Smooth muscle cell (in vitro differentiated cells): ENCODE measurements around the gene YTHDF2. TPM values are rescaled to one million over a fixed set of nuclear protein-coding genes. Genes with fewer than 3 reads are reported as not detected.

Experiments
- DNase-seq: peaks from one replicate; lab custom pipeline; 2025; ENCODE audit not compliant: unreplicated experiment; lab: John Stamatoyannopoulos, UW
- H2AFZ ChIP-seq: fragments of 200-600 bp; sonication (generic); 2 replicates; pipeline ENCODE4 v1.6.0; 2016; ENCODE audit warnings: antibody characterized with exemption, low read depth, mild to moderate bottlenecking
- H3F3A ChIP-seq: fragments of 200-600 bp; sonication (generic); 2 replicates; pipeline ENCODE4 v1.6.0; 2017; ENCODE audit warnings: antibody characterized with exemption, low read depth
- H3K27ac ChIP-seq: fragments of 200-600 bp; sonication (generic); 2 replicates; pipeline ENCODE4 v1.5.1; 2016; ENCODE audit warnings: low read depth, mild to moderate bottlenecking
- H3K27me3 ChIP-seq: fragments of 200-600 bp; sonication (generic); 2 replicates; pipeline ENCODE4 v1.6.1; 2016; ENCODE audit warnings: low read depth, mild to moderate bottlenecking
- H3K36me3 ChIP-seq: fragments of 200-600 bp; sonication (generic); 2 replicates; pipeline ENCODE4 v1.5.1; 2016; ENCODE audit warnings: low read depth
- H3K4me1 ChIP-seq: fragments of 200-600 bp; sonication (generic); 2 replicates; pipeline ENCODE4 v1.5.1; 2016; ENCODE audit warnings: low read depth
- H3K4me2 ChIP-seq: fragments of 200-600 bp; sonication (generic); 2 replicates; pipeline ENCODE4 v1.6.0; 2016; ENCODE audit warnings: mild to moderate bottlenecking
- H3K4me3 ChIP-seq: fragments of 200-600 bp; sonication (generic); 2 replicates; pipeline ENCODE4 v1.5.1; 2016; ENCODE audit warnings: mild to moderate bottlenecking
- H3K79me2 ChIP-seq: fragments of 200-600 bp; sonication (generic); 2 replicates; pipeline ENCODE4 v1.6.0; 2016; ENCODE audit warnings: low read depth, mild to moderate bottlenecking
- H3K9ac ChIP-seq: fragments of 200-600 bp; sonication (generic); 2 replicates; pipeline ENCODE4 v1.6.0; 2016; ENCODE audit warnings: low read depth
- H3K9me3 ChIP-seq: fragments of 200-600 bp; sonication (generic); replicated peaks from 2 replicates; pipeline ENCODE4 v1.5.1; 2016; ENCODE audit warnings: low read depth
- H4K20me1 ChIP-seq: fragments of 200-600 bp; sonication (generic); 2 replicates; pipeline ENCODE4 v1.6.0; 2016; ENCODE audit warnings: low read depth
- WGBS: methylation state at CpG from one replicate; pipeline ENCODE4 v1.1.7; 2016; ENCODE audit warnings: low lambda C conversion rate; 5-methylcytosine and 5-hydroxymethylcytosine counted together
- polyA plus RNA-seq: library from polyadenylated mRNA; unstranded; fragments of >200 nt; fragmentation: Nextera tagmentation; extraction: Ambion mirVana; gene quantifications from 2 replicates; pipeline ENCODE4 v1.2.1, GENCODE V29; 2016
- total RNA-seq: library from RNA; depleted of rRNA; stranded (reverse); fragments of >200 nt; gene quantifications from 2 replicates; pipeline ENCODE4 v1.2.3, GENCODE V29; 2014
- TF ChIP-seq, protein P1 (sequence below): fragments of 200-600 bp; sonication (generic); IDR thresholded peaks from 2 replicates; pipeline ENCODE4 v1.5.1; 2017; ENCODE audit warnings: borderline replicate concordance, mild to moderate bottlenecking, antibody characterized with exemption; ENCODE audit not compliant: insufficient read depth, poor library complexity, severe bottlenecking

YTHDF2 gene
- total and polyA plus RNA-seq, 2 experiments from 2014 or later, result 68.4 to 77.5 TPM

DNA sequence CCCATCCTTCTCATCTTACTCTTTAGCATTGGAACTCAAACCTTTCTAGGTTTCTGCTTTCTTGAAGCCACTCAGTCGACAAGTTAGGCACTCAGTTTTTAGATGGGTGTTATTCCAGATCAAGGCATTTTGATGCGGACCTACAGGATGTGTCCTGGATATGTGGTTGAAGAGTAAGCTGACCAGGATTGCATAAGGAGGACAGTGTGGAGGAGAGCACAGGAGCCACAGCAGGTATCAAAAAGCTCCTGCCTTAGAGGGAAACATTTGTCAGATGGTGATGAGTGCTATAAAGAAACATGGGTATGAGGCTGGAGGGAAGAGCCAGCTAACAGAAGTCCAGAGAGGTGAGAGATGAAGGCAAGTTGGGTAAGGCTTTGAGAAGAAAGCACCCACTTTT lies 41.3 kb downstream of the YTHDF2 start:
- no peak for DNase-seq
- Histone ChIP-seq H3K36me3 (no peaks in the 10 kb centered on the region), H4K20me1 (peaks cover 16% of the 10 kb centered on the region), H3K79me2 (no peaks in the 10 kb centered on the region), H2AFZ (no peak overlapping the region), H3K4me1 (no peaks in the 10 kb centered on the region), H3K27ac (no peak overlapping the region), H3K27me3 (no peaks in the 10 kb centered on the region), H3K4me2 (no peak overlapping the region), H3K4me3 (no peak overlapping the region), H3K9ac (no peak overlapping the region), H3F3A (no peaks in the 10 kb centered on the region), H3K9me3 (no peaks in the 10 kb centered on the region)
- TF ChIP-seq, protein P1, sequence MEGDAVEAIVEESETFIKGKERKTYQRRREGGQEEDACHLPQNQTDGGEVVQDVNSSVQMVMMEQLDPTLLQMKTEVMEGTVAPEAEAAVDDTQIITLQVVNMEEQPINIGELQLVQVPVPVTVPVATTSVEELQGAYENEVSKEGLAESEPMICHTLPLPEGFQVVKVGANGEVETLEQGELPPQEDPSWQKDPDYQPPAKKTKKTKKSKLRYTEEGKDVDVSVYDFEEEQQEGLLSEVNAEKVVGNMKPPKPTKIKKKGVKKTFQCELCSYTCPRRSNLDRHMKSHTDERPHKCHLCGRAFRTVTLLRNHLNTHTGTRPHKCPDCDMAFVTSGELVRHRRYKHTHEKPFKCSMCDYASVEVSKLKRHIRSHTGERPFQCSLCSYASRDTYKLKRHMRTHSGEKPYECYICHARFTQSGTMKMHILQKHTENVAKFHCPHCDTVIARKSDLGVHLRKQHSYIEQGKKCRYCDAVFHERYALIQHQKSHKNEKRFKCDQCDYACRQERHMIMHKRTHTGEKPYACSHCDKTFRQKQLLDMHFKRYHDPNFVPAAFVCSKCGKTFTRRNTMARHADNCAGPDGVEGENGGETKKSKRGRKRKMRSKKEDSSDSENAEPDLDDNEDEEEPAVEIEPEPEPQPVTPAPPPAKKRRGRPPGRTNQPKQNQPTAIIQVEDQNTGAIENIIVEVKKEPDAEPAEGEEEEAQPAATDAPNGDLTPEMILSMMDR, result no peak
- WGBS, result 94% methylated on average over 2 of the region's 2 CpGs

DNA sequence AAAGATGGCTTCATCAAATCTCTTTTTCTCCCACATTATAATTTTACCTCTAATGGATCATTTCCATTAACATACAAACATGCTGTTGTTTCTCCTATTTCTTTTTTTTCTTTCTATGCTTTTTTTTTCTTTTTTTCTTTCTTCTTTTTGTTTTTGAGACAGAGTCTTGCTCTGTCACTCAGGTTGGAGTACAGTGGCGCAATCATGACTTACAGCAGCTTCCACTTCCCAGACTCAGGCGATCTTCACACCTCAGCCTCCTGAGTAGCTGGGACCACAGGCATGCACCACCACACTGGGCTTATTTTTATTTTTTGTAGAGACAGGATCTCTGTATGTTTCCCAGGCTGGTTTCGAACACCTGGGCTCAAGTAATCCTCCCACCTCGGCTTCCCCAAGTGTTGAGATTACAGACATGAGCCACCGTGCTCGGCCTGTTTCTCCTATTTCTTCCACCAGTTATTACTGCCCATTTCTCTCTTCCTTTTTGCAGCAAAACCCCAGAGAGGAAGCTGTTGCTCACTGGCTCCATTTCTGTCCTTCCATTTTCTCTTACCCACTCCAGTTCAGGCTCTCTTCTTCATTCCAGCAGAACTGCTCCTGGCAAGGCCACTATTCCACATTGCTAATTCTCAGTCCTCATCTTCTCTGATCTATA lies 43.1 kb downstream of the YTHDF2 start:
- Histone ChIP-seq H3K4me1 (no peaks in the 10 kb centered on the region), H3K36me3 (no peaks in the 10 kb centered on the region), H3K4me2 (no peak overlapping the region), H3K27me3 (no peaks in the 10 kb centered on the region), H3K9me3 (no peaks in the 10 kb centered on the region), H3F3A (no peaks in the 10 kb centered on the region), H2AFZ (no peak overlapping the region), H3K9ac (no peak overlapping the region), H4K20me1 (no peaks in the 10 kb centered on the region), H3K27ac (no peak overlapping the region), H3K4me3 (no peak overlapping the region), H3K79me2 (no peaks in the 10 kb centered on the region)
- TF ChIP-seq, protein P1, result no peak
- DNase-seq, result no peak
- WGBS, result 94% methylated on average over 6 of the region's 6 CpGs

DNA sequence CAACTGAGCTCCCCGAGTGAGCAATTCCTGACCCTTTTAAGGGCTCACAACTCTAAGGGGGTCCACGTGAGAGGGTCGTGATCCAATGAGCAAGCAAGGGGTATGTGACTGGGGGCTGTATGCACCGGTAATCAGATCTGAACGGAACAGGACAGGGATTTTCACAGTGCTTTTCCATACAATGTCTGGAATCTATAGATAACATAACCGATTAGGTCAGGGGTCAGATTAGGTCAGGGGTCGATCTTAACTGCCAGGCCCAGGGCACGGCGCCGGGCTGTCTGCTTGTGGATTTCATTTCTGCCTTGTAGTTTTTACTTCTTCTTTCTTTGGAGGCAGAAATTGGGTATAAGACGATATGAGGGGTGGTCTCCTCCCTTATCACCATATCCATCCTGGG lies 44.6 kb downstream of the YTHDF2 start:
- DNase-seq, result no peak
- Histone ChIP-seq H3K9me3 (no peaks in the 10 kb centered on the region), H3K4me3 (no peak overlapping the region), H3K4me2 (no peak overlapping the region), H2AFZ (no peak overlapping the region), H4K20me1 (no peaks in the 10 kb centered on the region), H3K79me2 (no peaks in the 10 kb centered on the region), H3K9ac (no peak overlapping the region), H3K4me1 (no peaks in the 10 kb centered on the region), H3K36me3 (no peaks in the 10 kb centered on the region), H3K27me3 (no peaks in the 10 kb centered on the region), H3F3A (no peaks in the 10 kb centered on the region), H3K27ac (no peak overlapping the region)
- 73% methylated on average over 11 of the region's 11 CpGs for WGBS
- TF ChIP-seq, protein P1, result no peak

DNA sequence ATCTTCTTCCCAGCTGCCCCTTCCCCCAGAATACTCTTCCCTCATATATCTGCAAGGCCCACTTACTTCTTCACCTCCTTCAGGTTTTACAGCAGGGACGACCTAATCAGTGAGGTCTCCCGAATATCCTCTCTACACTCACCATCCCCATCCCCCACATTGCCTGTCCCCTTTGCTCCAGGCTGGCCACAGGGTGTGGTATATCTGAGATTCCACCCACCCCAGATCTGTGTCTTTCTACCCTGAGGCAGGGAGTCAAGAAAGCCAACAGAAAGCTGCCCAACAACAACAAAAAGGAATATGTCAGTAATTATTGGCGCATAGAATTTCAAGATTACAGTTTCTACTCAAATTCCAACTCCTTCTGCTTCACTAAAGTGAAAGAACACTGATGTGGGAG lies 45.3 kb downstream of the YTHDF2 start:
- Histone ChIP-seq H3K9me3 (no peaks in the 10 kb centered on the region), H3K4me2 (no peak overlapping the region), H4K20me1 (no peaks in the 10 kb centered on the region), H3K9ac (no peak overlapping the region), H3K79me2 (no peaks in the 10 kb centered on the region), H3K27ac (no peak overlapping the region), H2AFZ (no peak overlapping the region), H3F3A (no peaks in the 10 kb centered on the region), H3K36me3 (no peaks in the 10 kb centered on the region), H3K27me3 (no peaks in the 10 kb centered on the region), H3K4me1 (no peaks in the 10 kb centered on the region), H3K4me3 (no peak overlapping the region)
- TF ChIP-seq, protein P1, result no peak
- WGBS, result 46% methylated on average over 3 of the region's 3 CpGs
- DNase-seq, result no peak
